Ureter (tissue), 1 donor: Measurements from ENCODE around the gene ERAL1. TPM values are rescaled to one million over a fixed set of nuclear protein-coding genes. Genes with fewer than 3 reads are reported as not detected.
"Not testable (repeated sequence)": the region's sequence is repeated elsewhere in the genome, so short reads cannot be mapped to it uniquely, and the experiment has no call there.

Experiments
- DNase-seq: peaks from one replicate; pipeline ENCODE4 v3.0.0-alpha.2; 2020; ENCODE audit warnings: low spot score
- total RNA-seq: library from RNA; stranded (reverse); gene quantifications from one replicate; pipeline ENCODE4 v1.2.4, GENCODE V29; 2023
- donor health status: DM: yes; HTN: yes; CAD: no.

The ERAL1 gene
- total RNA-seq, 1 donor from 2014 or later, result 40.3 TPM

- no peak for DNase-seq
Observed at GRCh38 chr17:28898527-28898955, 43.7 kb downstream of the ERAL1 start.

- no peak for DNase-seq
Observed at GRCh38 chr17:28899212-28899815, 44.5 kb downstream of the ERAL1 start.

- no peak for DNase-seq
Observed at GRCh38 chr17:28900986-28901726, 46.3 kb downstream of the ERAL1 start.

- DNase-seq, result no peak
Observed at GRCh38 chr17:28901866-28902818, 47.3 kb downstream of the ERAL1 start.

- DNase-seq, result peak; percentile 88
Observed at GRCh38 chr17:28902819-28903545, 48.2 kb downstream of the ERAL1 start, which contains the start of gene DHRS13. DHRS13 (minus strand) TSS chr17:28903079; CDS start chr17:28902944, 135 bp downstream.

GRCh38 chr17:28903546-28903841 lies 48.7 kb downstream of the ERAL1 start:
- not testable (repeated sequence) for DNase-seq

- DNase-seq, result no peak
Observed at GRCh38 chr17:28904800-28905199, 50.0 kb downstream of the ERAL1 start.

- no peak for DNase-seq
Observed at GRCh38 chr17:28906276-28906675, 51.5 kb downstream of the ERAL1 start.

- no peak for DNase-seq
Observed at GRCh38 chr17:28906706-28907438, 52.1 kb downstream of the ERAL1 start.

GRCh38 chr17:28907709-28908475 lies 53.1 kb downstream of the ERAL1 start:
- DNase-seq, result peak; percentile 41

- peak; percentile 76 for DNase-seq
Observed at GRCh38 chr17:28908640-28909167, 53.9 kb downstream of the ERAL1 start.

- DNase-seq, result no peak
Observed at GRCh38 chr17:28910534-28910933, 55.7 kb downstream of the ERAL1 start.

Other genes with a start within 250 kb of the ERAL1 start
- gene RSKR, start 240.8 kb upstream of the ERAL1 start, total RNA-seq, result 27.5 TPM
- gene BLTP2, start 209.9 kb upstream of the ERAL1 start, total RNA-seq, result 210 TPM
- gene SDF2, start 193.1 kb upstream of the ERAL1 start, total RNA-seq, result 49.2 TPM
- gene SUPT6H, start 192.8 kb upstream of the ERAL1 start, total RNA-seq, result 96.9 TPM
- 1.1 TPM for gene PROCA1, start 143.1 kb upstream of the ERAL1 start, total RNA-seq
- 82.9 TPM for gene RAB34, start 137.1 kb upstream of the ERAL1 start, total RNA-seq
- gene RPL23A, start 135.0 kb upstream of the ERAL1 start, total RNA-seq, result 1,937 TPM
- 18.1 TPM for gene TLCD1, start 128.8 kb upstream of the ERAL1 start, total RNA-seq
- 14.9 TPM for gene NEK8, start 126.2 kb upstream of the ERAL1 start, total RNA-seq
- 186 TPM for gene TRAF4, start 111.0 kb upstream of the ERAL1 start, total RNA-seq
- gene FAM222B, start 12.2 kb upstream of the ERAL1 start, total RNA-seq, result 28.8 TPM
- 255 TPM for gene FLOT2, start 42.7 kb downstream of the ERAL1 start, total RNA-seq
- gene DHRS13, start 48.1 kb downstream of the ERAL1 start, total RNA-seq, result 27.3 TPM
- 69.4 TPM for gene PHF12, start 96.5 kb downstream of the ERAL1 start, total RNA-seq
- not detected for gene SEZ6, start 151.0 kb downstream of the ERAL1 start, total RNA-seq
- 2.8 TPM for gene PIPOX, start 188.1 kb downstream of the ERAL1 start, total RNA-seq